B cell (primary cell): Measurements from ENCODE around the gene SEMA7A. TPM values are rescaled to one million over a fixed set of nuclear protein-coding genes. Genes with fewer than 3 reads are reported as not detected.
A peak's percentile ranks its signal among the peaks of the same experiment; 100 is the strongest.

Source experiments
- ATAC-seq: fragments of 200-7000 bp; cut with Tn5 transposase; one replicate; pipeline ENCODE4 v1.10.0; 2021; ENCODE audit warnings: low read depth, mild to moderate bottlenecking, moderate number of reproducible peaks, moderate library complexity
- CTCF ChIA-PET: fragments of 350-600 bp; sonication (Branson Sonifier 250); formaldehyde crosslinking; loops from one replicate; lab custom pipeline; 2021; ENCODE audit warnings: antibody characterized with exemption, inconsistent platforms; lab: Charles Lee
- POLR2A ChIA-PET: fragments of 350-600 bp; sonication (Branson Sonifier 250); formaldehyde crosslinking; loops from one replicate; lab custom pipeline; 2021; ENCODE audit warnings: antibody characterized with exemption; lab: Charles Lee
- DNase-seq: peaks from one replicate; pipeline ENCODE4 v3.0.0; 2013
- H2AFZ ChIP-seq: 2 replicates; pipeline ENCODE4 v1.6.1; 2012; ENCODE audit warnings: mild to moderate bottlenecking, low read depth, low read length; ENCODE audit not compliant: insufficient read depth, poor library complexity, severe bottlenecking
- H3K27ac ChIP-seq, 2 donors: 1 replicate in 1 of 2; 2 replicates in 1 of 2; pipeline ENCODE4 v1.5.1; 2012 to 2013; ENCODE audit warnings: low read length in 2 of 2, mild to moderate bottlenecking in 2 of 2, moderate library complexity in 1 of 2
- H3K27me3 ChIP-seq, 4 experiments: fragments of 200-600 bp in 1 of 4; sonication (generic) in 1 of 4; replicated peaks in 1 of 4; 1 replicate in 2 of 4; 2 replicates in 2 of 4; pipeline versions ENCODE4 v1.6.1 to v1.7.0; 2013 to 2016; ENCODE audit warnings: low read length in 3 of 4, mild to moderate bottlenecking in 2 of 4, mixed read lengths in 1 of 4, moderate library complexity in 1 of 4; ENCODE audit not compliant: insufficient read depth in 4 of 4, control insufficient read depth in 3 of 4; ENCODE audit errors: control extremely low read depth in 1 of 4
- H3K36me3 ChIP-seq, 2 experiments: replicated peaks in 1 of 2; 1 replicate in 1 of 2; 2 replicates in 1 of 2; pipeline versions ENCODE4 v1.6.1 to v1.7.1; 2013; ENCODE audit warnings: low read length in 1 of 2; ENCODE audit not compliant: insufficient read depth in 2 of 2, control insufficient read depth in 1 of 2; ENCODE audit errors: control extremely low read depth in 1 of 2, extremely low read depth in 1 of 2
- H3K4me1 ChIP-seq, 2 donors: fragments of 200-600 bp in 1 of 2; sonication (generic) in 1 of 2; 1 replicate in 1 of 2; 2 replicates in 1 of 2; pipeline versions ENCODE4 v1.5.1 to v1.6.1; 2013 to 2017; ENCODE audit warnings: low read length in 2 of 2; ENCODE audit not compliant: control insufficient read depth in 2 of 2, insufficient read depth in 2 of 2
- H3K4me2 ChIP-seq: replicated peaks from 2 replicates; pipeline ENCODE3; 2012; ENCODE audit warnings: mild to moderate bottlenecking, low read depth, low read length; ENCODE audit not compliant: poor library complexity, severe bottlenecking
- H3K4me3 ChIP-seq, 5 experiments: fragments of 200-600 bp in 1 of 5; sonication (generic) in 1 of 5; 1 replicate in 3 of 5; 2 replicates in 2 of 5; pipeline versions ENCODE4 v1.5.1 to v1.7.0; 2011 to 2016; ENCODE audit warnings: low read length in 4 of 5, mild to moderate bottlenecking in 4 of 5, low read depth in 2 of 5, control low read depth in 1 of 5, moderate library complexity in 1 of 5; ENCODE audit not compliant: insufficient read depth in 1 of 5; ENCODE audit errors: control extremely low read depth in 1 of 5, extremely low read depth in 1 of 5
- H3K79me2 ChIP-seq: fragments of 200-600 bp; sonication (generic); one replicate; pipeline ENCODE4 v1.6.0; 2016; ENCODE audit warnings: low read length; ENCODE audit not compliant: control insufficient read depth, insufficient read depth
- H3K9ac ChIP-seq: fragments of 200-600 bp; sonication (generic); 2 replicates; pipeline ENCODE4 v1.6.1; 2017; ENCODE audit warnings: mild to moderate bottlenecking, low read length, moderate library complexity
- H3K9me3 ChIP-seq, 3 donors: one replicate each; pipeline versions ENCODE4 v1.6.1 to v1.7.1; 2013; ENCODE audit warnings: low read length in 2 of 3; ENCODE audit not compliant: control insufficient read depth in 2 of 3, insufficient read depth in 1 of 3; ENCODE audit errors: control extremely low read depth in 1 of 3
- H4K20me1 ChIP-seq: 2 replicates; pipeline ENCODE4 v1.6.0; 2012; ENCODE audit warnings: mild to moderate bottlenecking, low read length; ENCODE audit not compliant: insufficient read depth, control insufficient read depth, poor library complexity, severe bottlenecking
- H3K27ac Mint-ChIP-seq: one replicate; pipeline ENCODE4 v1.8.0; 2021; ENCODE audit warnings: mixed read lengths
- H3K27me3 Mint-ChIP-seq: one replicate; pipeline ENCODE4 v1.8.0; 2021; ENCODE audit warnings: mixed read lengths
- H3K4me1 Mint-ChIP-seq: one replicate; pipeline ENCODE4 v1.8.0; 2021; ENCODE audit warnings: mixed read lengths
- H3K4me3 Mint-ChIP-seq: one replicate; pipeline ENCODE4 v1.8.0; 2021; ENCODE audit warnings: mixed read lengths
- H3K9me3 Mint-ChIP-seq: one replicate; pipeline ENCODE4 v1.8.0; 2022; ENCODE audit warnings: mixed read lengths; ENCODE audit not compliant: insufficient read depth
- CTCF ChIP-seq: fragments of 200-600 bp; IDR thresholded peaks from one replicate; pipeline ENCODE4 v1.8.0; 2022; ENCODE audit warnings: antibody characterized with exemption, mild to moderate bottlenecking
- EZH2 ChIP-seq: IDR thresholded peaks from 2 replicates; pipeline ENCODE4 v1.6.1; 2012; ENCODE audit warnings: borderline replicate concordance, low read depth, mild to moderate bottlenecking, moderate library complexity, low read length; ENCODE audit not compliant: insufficient read depth, poor library complexity, severe bottlenecking
- WGBS: methylation state at CpG from one replicate; pipeline ENCODE4 v1.1.5; 2013; ENCODE audit warnings: missing lambda C conversion rate; ENCODE audit not compliant: insufficient coverage; 5-methylcytosine and 5-hydroxymethylcytosine counted together
- intact Hi-C: fragments of 100-400 bp; cut with micrococcal nuclease; formaldehyde crosslinking; loops from one replicate; pipeline ENCODE4 v1.10.0; 2022
- polyA plus RNA-seq: library from polyadenylated mRNA; depleted of rRNA; stranded (reverse); fragments of >200 nt; gene quantifications from 2 replicates; pipeline ENCODE4 v1.2.3, GENCODE V29; 2012
- total RNA-seq, 2 donors: library from RNA; stranded (reverse); fragments of 120-200 nt in 1 of 2; gene quantifications; 1 replicate in 1 of 2; 2 replicates in 1 of 2; pipeline versions ENCODE4 v1.2.3 to v1.2.4, GENCODE V29; 2013 to 2022

The SEMA7A gene
- total and polyA plus RNA-seq, 2 donors (not counting 1 experiment from before 2014, with no cell fraction given), result 42.0 to 44.2 TPM

- H3K4me2 ChIP-seq, result peak overlapping the region; percentile 80
- H3K27ac ChIP-seq, result peak overlapping the region; percentile 76 to 96
- H3K9ac ChIP-seq, result no peak overlapping the region
- H4K20me1 ChIP-seq, result no peaks in the 10 kb centered on the region
- peaks cover 10% of the 10 kb centered on the region for H3K79me2 ChIP-seq
- Mint-ChIP-seq H3K4me3 (peak overlapping the region; percentile 75), H3K27me3 (no peaks in the 10 kb centered on the region), H3K9me3 (no peaks in the 10 kb centered on the region), H3K4me1 (peaks cover 94% of the 10 kb centered on the region), H3K27ac (peak overlapping the region; percentile 84)
- POLR2A ChIA-PET, result interaction anchor here (0.7 to 8.4 kb wide), 4 partner anchors 16 to 383 kb away, joined by 3 to 64 read pairs (median 8); no protein-coding TSS in a partner anchor
- no peaks in the 10 kb centered on the region for H3K36me3 ChIP-seq
- intact Hi-C loops, result no loop called here
- CTCF ChIA-PET, result interaction anchor here (1.1 to 9.5 kb wide), 6 partner anchors 9 to 398 kb away, joined by 3 to 153 read pairs (median 6); no protein-coding TSS in a partner anchor
- H3K9me3 ChIP-seq, result peaks cover 0 to 4% (median 0%) of the 10 kb centered on the region in 3 donors
- H3K4me3 ChIP-seq, result no peak overlapping the region
- ATAC-seq (no peak), DNase-seq (peak; percentile 75)
- H3K27me3 ChIP-seq, result no peaks in the 10 kb centered on the region
- no peak overlapping the region for H2AFZ ChIP-seq
- TF ChIP-seq EZH2 (no peak), CTCF (no peak)
- 57% methylated on average over 4 of the region's 11 CpGs for WGBS
- peaks cover 97 to 99% of the 10 kb centered on the region in 2 donors for H3K4me1 ChIP-seq
Observed at GRCh38 chr15:74400915-74401757, 32.6 kb downstream of the SEMA7A start.
